ENCODE measurements around the gene KRTAP2-3.
"Not testable (repeated sequence)": the region's sequence is repeated elsewhere in the genome, so short reads cannot be mapped to it uniquely, and the experiment has no call there.

Gene KRTAP2-3

GRCh38 chr17:41069031-41069430 is 9.1 kb upstream of the KRTAP2-3 start:
- DNase-seq (ENCODE audit: insufficient read length, low spot score) (no peak), FAIRE-seq (no peak)

- FAIRE-seq, result no peak
- no peak for DNase-seq (ENCODE audit: insufficient read length, low spot score)
Measured at GRCh38 chr17:41067281-41067680, 7.4 kb upstream of the KRTAP2-3 start.

DNA sequence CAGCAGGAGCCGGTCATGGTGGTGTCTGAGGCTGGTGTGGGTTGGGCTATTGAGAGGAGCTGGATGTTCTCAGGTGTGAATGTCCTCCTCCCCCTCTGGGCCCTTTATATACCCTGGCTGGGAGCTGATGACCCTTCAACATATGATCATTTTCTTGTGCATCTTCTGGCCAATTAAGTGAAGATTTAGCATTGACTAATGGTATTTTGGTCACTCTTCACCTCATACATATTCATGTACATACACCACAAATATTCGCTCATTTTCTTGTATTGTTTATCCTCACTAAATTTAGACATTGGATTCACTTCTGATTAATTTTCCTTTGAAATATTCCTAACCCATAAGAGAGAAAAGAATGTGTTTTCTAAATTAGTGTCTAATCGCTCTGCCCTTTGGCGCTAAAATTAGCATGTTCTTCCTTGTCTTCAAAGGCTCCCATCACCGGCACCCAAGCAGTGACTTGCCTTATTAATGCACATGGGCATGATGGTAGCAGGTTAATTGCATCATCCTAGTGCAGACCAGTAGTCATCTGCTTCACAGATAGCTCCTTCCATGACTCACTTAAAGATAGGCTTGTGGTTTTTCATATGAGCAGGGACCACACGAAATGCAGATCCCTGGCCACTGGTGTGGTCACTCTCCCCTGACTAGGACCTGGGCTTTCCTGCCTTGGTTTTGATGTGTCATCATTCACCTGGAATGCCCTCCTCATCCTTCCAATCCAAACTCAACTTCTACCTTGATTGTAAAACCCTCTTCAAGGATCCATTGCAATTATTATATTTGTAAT is 6.1 kb upstream of the KRTAP2-3 start, which contains the start of gene KRTAP2-4:
Gene KRTAP2-4, minus strand, starts transcription at position 51 of the 796 bp plus-strand sequence. Its CDS starts 34 bp downstream, at position 17.
- no peak for DNase-seq (ENCODE audit: insufficient read length, low spot score)
- no peak for FAIRE-seq

GRCh38 chr17:41065016-41065689 is 5.2 kb upstream of the KRTAP2-3 start:
- FAIRE-seq; DNase-seq (ENCODE audit: insufficient read length, low spot score): not testable (repeated sequence)

- no peak for FAIRE-seq
- DNase-seq (ENCODE audit: insufficient read length, low spot score), result no peak
Measured at GRCh38 chr17:41064301-41064700, 4.4 kb upstream of the KRTAP2-3 start.

DNA sequence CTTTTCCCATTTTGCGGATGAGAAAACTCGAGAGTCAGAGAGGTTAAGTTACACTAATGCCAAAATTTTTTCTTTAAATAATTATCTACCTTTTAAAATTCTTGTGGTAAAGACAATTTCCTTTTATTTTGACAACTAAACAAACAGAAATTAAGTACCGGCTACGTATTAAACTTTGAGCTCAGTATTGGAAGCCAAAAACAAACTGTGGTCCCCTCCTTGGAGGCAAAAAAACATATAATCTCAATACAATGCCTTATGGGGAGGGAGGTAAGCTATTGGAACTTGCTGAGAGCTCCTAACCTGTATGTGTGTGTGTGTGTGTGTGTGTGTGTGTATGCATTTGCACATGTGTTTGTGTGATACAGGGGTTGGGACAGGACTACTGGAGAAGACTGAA is 3.5 kb upstream of the KRTAP2-3 start:
- FAIRE-seq (no peak), DNase-seq (ENCODE audit: insufficient read length, low spot score) (no peak)

GRCh38 chr17:41061964-41062363 is 2.0 kb upstream of the KRTAP2-3 start:
- no peak for DNase-seq (ENCODE audit: insufficient read length, low spot score)
- no peak for FAIRE-seq

- not testable (repeated sequence) for DNase-seq (ENCODE audit: insufficient read length, low spot score)
Measured at GRCh38 chr17:41059276-41060051, 450 bp downstream of the KRTAP2-3 start.

GRCh38 chr17:41058741-41059140 is 1.2 kb downstream of the KRTAP2-3 start:
- no peak for DNase-seq (ENCODE audit: insufficient read length, low spot score)
- FAIRE-seq, result no peak

More at GRCh38 chr17:41059276-41060051, 450 bp downstream of the KRTAP2-3 start:
- not testable (repeated sequence) for FAIRE-seq

- FAIRE-seq (no peak), DNase-seq (ENCODE audit: insufficient read length, low spot score) (no peak)
Measured at GRCh38 chr17:41057547-41057946, 2.4 kb downstream of the KRTAP2-3 start.

- not testable (repeated sequence) for FAIRE-seq; DNase-seq (ENCODE audit: insufficient read length, low spot score)
Measured at GRCh38 chr17:41055130-41055529, 4.8 kb downstream of the KRTAP2-3 start, which contains the start of gene KRTAP2-2. KRTAP2-2 (minus strand) TSS chr17:41055230; CDS start chr17:41055211, 19 bp downstream.

DNA sequence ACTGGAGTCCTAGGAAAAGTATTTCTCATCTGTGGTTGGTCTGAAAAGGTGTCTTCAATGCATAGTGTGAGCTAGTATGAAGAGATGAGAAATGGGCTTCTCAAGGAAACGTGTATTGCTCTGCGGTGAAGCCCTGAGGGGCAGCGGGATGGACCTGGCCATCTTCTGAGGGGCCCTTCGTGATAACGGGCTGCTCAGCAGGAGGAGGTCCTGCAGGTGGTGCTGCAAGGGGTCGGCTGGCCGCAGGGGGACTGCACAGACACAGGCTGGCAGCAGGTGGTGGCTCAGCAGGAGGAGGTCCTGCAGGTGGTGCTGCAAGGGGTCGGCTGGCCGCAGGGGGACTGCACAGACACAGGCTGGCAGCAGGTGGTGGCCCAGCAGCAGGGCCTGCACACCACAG is 5.4 kb downstream of the KRTAP2-3 start:
- not testable (repeated sequence) for DNase-seq (ENCODE audit: insufficient read length, low spot score); FAIRE-seq

- FAIRE-seq (no peak), DNase-seq (ENCODE audit: insufficient read length, low spot score) (no peak)
Measured at GRCh38 chr17:41054025-41054424, 5.9 kb downstream of the KRTAP2-3 start.

DNA sequence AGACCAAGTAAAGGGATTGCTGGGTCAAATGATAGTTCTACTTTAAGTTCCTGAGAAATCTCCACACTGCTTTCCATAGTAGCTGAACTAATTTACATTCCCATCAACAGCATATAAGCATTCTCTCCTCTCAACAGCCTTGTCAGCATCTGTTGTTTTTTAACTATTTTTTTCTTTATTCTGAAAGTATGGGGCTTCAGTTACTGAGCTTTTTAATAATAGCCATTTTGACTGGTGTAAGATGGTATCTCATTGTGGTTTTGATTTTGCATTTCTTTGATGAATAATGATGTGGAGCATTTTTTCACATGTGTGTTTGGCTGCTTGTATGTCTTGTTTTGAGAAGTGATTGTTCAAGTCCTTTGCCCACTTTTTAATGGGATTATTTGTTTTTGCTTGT is 7.3 kb downstream of the KRTAP2-3 start:
- FAIRE-seq, result no peak
- no peak for DNase-seq (ENCODE audit: insufficient read length, low spot score)

DNA sequence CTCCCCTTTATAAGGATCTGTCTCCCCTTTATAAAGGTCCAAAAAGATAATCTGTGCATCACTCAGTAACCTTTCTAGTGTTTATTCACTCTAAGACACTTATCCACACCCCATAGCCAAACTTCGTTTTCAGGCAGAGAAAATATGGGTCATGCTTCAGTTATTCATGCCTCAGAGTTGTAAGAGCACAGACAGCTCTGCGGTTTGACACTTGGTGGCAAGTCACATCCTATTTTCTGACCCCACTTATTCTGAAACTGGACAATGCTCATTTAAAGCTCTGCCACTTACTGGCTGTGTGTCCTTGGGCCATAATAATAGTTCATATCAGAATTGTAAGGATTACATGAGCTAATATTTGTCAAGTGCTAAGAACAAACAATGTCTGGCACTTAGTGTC is 10.8 kb downstream of the KRTAP2-3 start:
- FAIRE-seq, result no peak
- DNase-seq (ENCODE audit: insufficient read length, low spot score), result no peak

DNA sequence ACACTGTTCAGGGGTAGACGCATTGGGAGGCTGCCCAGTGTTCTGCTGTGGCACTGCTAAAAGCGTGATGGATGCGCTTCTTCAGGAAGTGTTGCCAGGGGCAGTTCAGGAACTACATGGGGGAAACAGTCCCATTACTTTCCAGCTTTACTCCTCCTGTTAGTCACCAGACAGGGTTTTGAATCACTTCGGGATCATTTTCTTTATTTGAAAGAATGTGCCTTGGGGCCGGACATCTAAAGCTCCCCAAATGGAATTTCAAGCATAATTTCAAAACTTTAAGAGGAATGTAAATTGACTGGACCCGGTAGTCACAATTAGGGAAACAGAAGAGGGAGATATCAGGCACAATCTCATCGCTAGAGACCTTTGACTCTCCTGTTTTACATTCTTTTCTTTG is 11.5 kb downstream of the KRTAP2-3 start:
- FAIRE-seq (no peak), DNase-seq (ENCODE audit: insufficient read length, low spot score) (no peak)

- DNase-seq (ENCODE audit: insufficient read length, low spot score); FAIRE-seq: not testable (repeated sequence)
Measured at GRCh38 chr17:41046735-41047465, 13.0 kb downstream of the KRTAP2-3 start, which contains the start of gene KRTAP2-1. KRTAP2-1 (minus strand) TSS chr17:41047316; CDS start chr17:41047267, 49 bp downstream.

DNA sequence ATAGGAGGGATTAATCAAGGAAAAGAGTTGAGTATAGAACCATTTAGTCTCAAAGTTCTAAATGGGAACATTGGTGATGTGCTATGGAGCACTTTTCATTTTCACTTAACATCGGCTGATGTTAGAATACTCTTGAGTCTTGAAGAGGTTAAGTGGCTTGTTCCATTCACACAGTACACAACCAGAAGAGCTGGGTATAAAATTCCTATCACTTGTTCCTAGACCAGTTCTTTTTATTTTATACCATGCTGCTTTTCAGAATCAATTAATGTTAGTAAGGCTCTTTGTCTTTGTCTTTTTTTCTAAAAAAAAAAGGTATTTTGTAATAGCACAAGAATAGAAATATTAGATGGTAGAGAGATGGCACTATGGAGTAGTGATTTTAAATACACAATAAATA is 17.0 kb downstream of the KRTAP2-3 start:
- DNase-seq (ENCODE audit: insufficient read length, low spot score) (no peak), FAIRE-seq (no peak)

- FAIRE-seq; DNase-seq (ENCODE audit: insufficient read length, low spot score): not testable (repeated sequence)
Measured at GRCh38 chr17:41040783-41041571, 18.9 kb downstream of the KRTAP2-3 start, which contains the start of gene KRTAP1-1. KRTAP1-1 (minus strand) TSS chr17:41041450; CDS start chr17:41041397, 53 bp downstream.
